Measurements from ENCODE around the gene TRPC4. TPM values are rescaled to one million over a fixed set of nuclear protein-coding genes. Genes with fewer than 3 reads are reported as not detected.
A peak's percentile ranks its signal among the peaks of the same experiment; 100 is the strongest.

Gene TRPC4
- polyA plus RNA-seq, 1 experiment, result 1.8 TPM

- TF ChIP-seq CTCF (IDR thresholded peaks at IDR 0.05; ENCODE audit: low read depth, low read length), result no peak
- H3K9me3 ChIP-seq (ENCODE audit: control insufficient read depth, insufficient read depth, low read length), result no peaks in the 10 kb centered on the region
- H3K27me3 ChIP-seq (ENCODE audit: control insufficient read depth, insufficient read depth, low read length), result no peaks in the 10 kb centered on the region
- CTCF ChIA-PET, result no interaction called here
- POLR2A ChIA-PET, result no interaction called here
- no peak overlapping the region for H3K27ac ChIP-seq (ENCODE audit: low read depth, low read length)
- DNase-seq (ENCODE audit: low read depth, low spot score), result no peak
- no peak overlapping the region for H3K4me3 ChIP-seq (ENCODE audit: low read depth, low read length)
These were observed 118.5 kb downstream of the TRPC4 start for GRCh38 chr13:37751025-37751424.

- no peaks in the 10 kb centered on the region for H3K27me3 ChIP-seq (ENCODE audit: control insufficient read depth, insufficient read depth, low read length)
- ChIA-PET POLR2A (no interaction called here), CTCF (no interaction called here)
- DNase-seq (ENCODE audit: low read depth, low spot score), result no peak
- no peak overlapping the region for H3K27ac ChIP-seq (ENCODE audit: low read depth, low read length)
- TF ChIP-seq CTCF (IDR thresholded peaks at IDR 0.05; ENCODE audit: low read depth, low read length), result no peak
- no peaks in the 10 kb centered on the region for H3K9me3 ChIP-seq (ENCODE audit: control insufficient read depth, insufficient read depth, low read length)
- no peak overlapping the region for H3K4me3 ChIP-seq (ENCODE audit: low read depth, low read length)
These were observed 120.7 kb downstream of the TRPC4 start for GRCh38 chr13:37748913-37749312.

GRCh38 chr13:37747071-37747612 is 122.4 kb downstream of the TRPC4 start:
- ChIA-PET CTCF (no interaction called here), POLR2A (no interaction called here)
- no peaks in the 10 kb centered on the region for H3K9me3 ChIP-seq (ENCODE audit: control insufficient read depth, insufficient read depth, low read length)
- H3K27ac ChIP-seq (ENCODE audit: low read depth, low read length), result no peak overlapping the region
- DNase-seq (ENCODE audit: low read depth, low spot score), result peak; percentile 34
- no peaks in the 10 kb centered on the region for H3K27me3 ChIP-seq (ENCODE audit: control insufficient read depth, insufficient read depth, low read length)
- no peak for TF ChIP-seq CTCF (IDR thresholded peaks at IDR 0.05; ENCODE audit: low read depth, low read length)
- H3K4me3 ChIP-seq (ENCODE audit: low read depth, low read length), result no peak overlapping the region

GRCh38 chr13:37741536-37741935 is 128.0 kb downstream of the TRPC4 start:
- Histone ChIP-seq H3K9me3 (ENCODE audit: control insufficient read depth, insufficient read depth, low read length) (no peaks in the 10 kb centered on the region), H3K27me3 (ENCODE audit: control insufficient read depth, insufficient read depth, low read length) (no peaks in the 10 kb centered on the region), H3K4me3 (ENCODE audit: low read depth, low read length) (no peak overlapping the region), H3K27ac (ENCODE audit: low read depth, low read length) (no peak overlapping the region)
- ChIA-PET POLR2A (no interaction called here), CTCF (no interaction called here)
- DNase-seq (ENCODE audit: low read depth, low spot score), result no peak
- TF ChIP-seq CTCF (IDR thresholded peaks at IDR 0.05; ENCODE audit: low read depth, low read length), result no peak

- CTCF ChIA-PET, result no interaction called here
- H3K4me3 ChIP-seq (ENCODE audit: low read depth, low read length), result no peak overlapping the region
- TF ChIP-seq CTCF (IDR thresholded peaks at IDR 0.05; ENCODE audit: low read depth, low read length), result no peak
These were observed 133.5 kb downstream of the TRPC4 start for GRCh38 chr13:37736045-37736444.

More at GRCh38 chr13:37736045-37736444, 133.5 kb downstream of the TRPC4 start:
- H3K27ac ChIP-seq (ENCODE audit: low read depth, low read length), result no peak overlapping the region
- POLR2A ChIA-PET, result no interaction called here
- no peaks in the 10 kb centered on the region for H3K27me3 ChIP-seq (ENCODE audit: control insufficient read depth, insufficient read depth, low read length)
- no peak for DNase-seq (ENCODE audit: low read depth, low spot score)
- no peaks in the 10 kb centered on the region for H3K9me3 ChIP-seq (ENCODE audit: control insufficient read depth, insufficient read depth, low read length)
